ENCODE results near the gene GPHN. TPM values are rescaled to one million over a fixed set of nuclear protein-coding genes. Genes with fewer than 3 reads are reported as not detected.

Gene GPHN
- total RNA-seq, 6 donors from 2014 or later: 24.4 to 45.1 (median 31.5) TPM

DNA sequence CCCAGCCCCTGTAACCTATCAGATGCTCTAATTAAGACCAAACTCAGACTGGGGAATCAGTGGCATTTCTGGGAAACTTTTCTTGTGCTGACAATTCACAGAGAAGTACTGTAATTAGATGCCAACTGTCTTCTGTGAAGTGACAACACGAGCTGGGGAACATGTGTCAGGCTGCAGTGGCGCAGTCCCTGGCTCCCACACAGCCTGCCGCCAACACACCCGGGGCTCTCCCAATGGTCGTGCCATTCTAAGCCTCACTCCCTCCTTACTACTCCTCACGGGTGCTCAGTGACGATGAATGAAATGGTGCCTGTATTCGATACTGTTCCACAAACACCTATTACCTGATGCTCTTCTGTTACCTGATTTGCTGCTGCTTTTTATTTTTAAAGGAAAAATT lies 699.9 kb downstream of the GPHN start:
- TF ChIP-seq POLR2AphosphoS5 (IDR thresholded peaks at IDR 0.05) (no peak), CTCF (IDR thresholded peaks at IDR 0.05) (no peak), EP300 (IDR thresholded peaks at IDR 0.05) (no peak), POLR2A (IDR thresholded peaks at IDR 0.05) (no peak)
- peak in 1 of 2 donors; percentile 25 for DNase-seq
- ATAC-seq (ENCODE audit: low FRiP score in 2 of 2): no peak
- Histone ChIP-seq H3K9me3 (no peaks in the 10 kb centered on the region), H3K27me3 (no peaks in the 10 kb centered on the region), H3K4me3 (no peak overlapping the region), H3K36me3 (no peaks in the 10 kb centered on the region), H3K27ac (no peak overlapping the region), H3K4me1 (no peaks in the 10 kb centered on the region)
- 87 to 92% methylated on average over 6 to 8 of the region's 8 CpGs for WGBS, 2 donors

- H3K4me3 ChIP-seq: no peak overlapping the region
- no peak overlapping the region for H3K27ac ChIP-seq
- H3K27me3 ChIP-seq: no peaks in the 10 kb centered on the region
- WGBS, 2 donors: 83% methylated on average over 2 of the region's 2 CpGs; no CpG with 5 or more reads in 1 of the 2 donors
- H3K9me3 ChIP-seq: no peaks in the 10 kb centered on the region
- no peak for TF ChIP-seq POLR2AphosphoS5 (IDR thresholded peaks at IDR 0.05)
- TF ChIP-seq EP300 (IDR thresholded peaks at IDR 0.05): no peak
- TF ChIP-seq CTCF (IDR thresholded peaks at IDR 0.05): no peak
- no peaks in the 10 kb centered on the region for H3K36me3 ChIP-seq
- DNase-seq: no peak
- no peaks in the 10 kb centered on the region for H3K4me1 ChIP-seq
- ATAC-seq (ENCODE audit: low FRiP score in 2 of 2): no peak
These were observed 710.2 kb downstream of the GPHN start for GRCh38 chr14:67218126-67218525.

DNA sequence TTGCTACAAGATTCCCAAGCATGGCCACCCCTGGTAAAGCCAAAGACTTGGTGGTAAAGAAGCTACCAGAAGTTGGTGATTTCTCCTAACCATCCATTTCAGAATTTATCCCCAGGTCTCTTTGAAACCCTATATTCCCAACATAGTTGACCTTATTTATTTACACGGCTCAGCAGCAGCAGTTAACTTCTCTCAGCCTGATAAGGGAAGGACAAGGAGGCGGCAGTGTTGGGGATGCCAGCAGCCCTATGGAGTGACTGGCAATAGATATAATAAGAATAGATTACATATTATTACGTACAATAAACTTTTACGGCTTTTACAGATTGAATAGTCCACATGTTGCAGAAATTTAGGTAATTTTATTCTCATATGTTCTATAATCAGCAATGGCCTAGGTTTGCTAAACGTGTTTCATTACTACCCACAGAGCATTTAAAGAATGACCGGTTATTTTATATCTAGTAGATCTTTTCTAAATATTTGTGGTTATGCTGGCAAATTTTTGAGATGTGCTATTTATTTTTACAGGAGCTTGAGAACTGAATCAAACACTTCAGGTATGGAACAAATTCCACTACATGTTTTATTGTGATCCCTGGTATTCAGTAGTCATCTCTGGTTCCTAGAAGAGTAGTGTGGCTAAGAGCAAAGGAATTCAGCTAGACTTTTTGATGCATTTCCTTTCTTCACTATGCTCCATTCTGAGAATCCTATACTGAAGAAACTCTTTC lies 713.5 kb downstream of the GPHN start:
- 72 to 74% methylated on average over 6 of the region's 6 CpGs for WGBS, 2 donors
- H3K36me3 ChIP-seq: no peaks in the 10 kb centered on the region
- no peak for DNase-seq
- peak overlapping the region in 1 of 4 donors; percentile 4 for H3K27ac ChIP-seq
- TF ChIP-seq POLR2AphosphoS5 (IDR thresholded peaks at IDR 0.05) (no peak), POLR2A (IDR thresholded peaks at IDR 0.05) (no peak), CTCF (IDR thresholded peaks at IDR 0.05) (no peak), EP300 (IDR thresholded peaks at IDR 0.05) (no peak)
- H3K9me3 ChIP-seq: no peaks in the 10 kb centered on the region
- ATAC-seq (ENCODE audit: low FRiP score in 2 of 2): peak in 1 of 2 donors; percentile 79
- no peaks in the 10 kb centered on the region for H3K27me3 ChIP-seq
- no peaks in the 10 kb centered on the region for H3K4me1 ChIP-seq
- H3K4me3 ChIP-seq: no peak overlapping the region

DNA sequence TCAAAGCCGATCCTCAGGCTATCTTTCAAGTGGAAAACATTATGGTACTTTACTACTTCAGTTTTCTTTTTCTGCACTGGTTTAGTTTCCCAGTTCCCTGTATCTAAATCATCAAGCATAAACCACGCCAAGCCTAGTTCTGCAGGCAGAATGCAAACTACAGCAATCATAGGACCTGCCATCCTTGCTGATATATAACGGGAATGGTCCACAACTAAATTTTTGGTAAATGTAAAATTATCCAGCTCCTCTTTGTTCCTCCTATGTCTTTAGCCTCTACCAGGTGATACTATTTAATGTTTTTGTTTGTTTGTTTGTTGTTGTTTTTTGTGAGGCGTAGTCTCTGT lies 714.0 kb downstream of the GPHN start:
- H3K4me3 ChIP-seq: no peak overlapping the region
- no peak for ATAC-seq (ENCODE audit: low FRiP score in 2 of 2)
- no peaks in the 10 kb centered on the region for H3K36me3 ChIP-seq
- H3K9me3 ChIP-seq: no peaks in the 10 kb centered on the region
- no peak for DNase-seq
- H3K27ac ChIP-seq: no peak overlapping the region
- TF ChIP-seq CTCF (IDR thresholded peaks at IDR 0.05) (no peak), POLR2A (IDR thresholded peaks at IDR 0.05) (no peak), POLR2AphosphoS5 (IDR thresholded peaks at IDR 0.05) (no peak), EP300 (IDR thresholded peaks at IDR 0.05) (no peak)
- 86 to 89% methylated on average over 4 of the region's 4 CpGs for WGBS, 2 donors
- H3K27me3 ChIP-seq: no peaks in the 10 kb centered on the region
- no peaks in the 10 kb centered on the region for H3K4me1 ChIP-seq

- Histone ChIP-seq H3K36me3 (no peaks in the 10 kb centered on the region), H3K4me1 (no peaks in the 10 kb centered on the region), H3K4me3 (no peak overlapping the region), H3K27me3 (no peaks in the 10 kb centered on the region), H3K27ac (no peak overlapping the region), H3K9me3 (no peaks in the 10 kb centered on the region)
- no peak for DNase-seq
- TF ChIP-seq EP300 (IDR thresholded peaks at IDR 0.05) (no peak), POLR2A (IDR thresholded peaks at IDR 0.05) (no peak), POLR2AphosphoS5 (IDR thresholded peaks at IDR 0.05) (no peak), CTCF (IDR thresholded peaks at IDR 0.05) (no peak)
- WGBS, 2 donors: 84 to 89% methylated on average over 4 of the region's 4 CpGs
- ATAC-seq (ENCODE audit: low FRiP score in 2 of 2): no peak
These were observed 717.6 kb downstream of the GPHN start for GRCh38 chr14:67225523-67225922.

All from upper lobe of left lung (tissue), 6 donors.